Heart left ventricle (tissue), 13 donors: ENCODE results near the gene RPTOR.

Experiments
- POLR2A ChIP-seq, 2 donors: fragments of 450-650 bp; IDR thresholded peaks; one replicate each; pipeline ENCODE4 v1.6.1; 2017; ENCODE audit warnings: antibody characterized with exemption in 2 of 2, mild to moderate bottlenecking in 2 of 2, moderate library complexity in 2 of 2
- TF ChIP-seq, protein P1 (sequence below), 12 donors: fragments of 200-600 bp; sonication (generic) in 4 of 12; IDR thresholded peaks; one replicate each; pipeline versions ENCODE4 v1.5.0 to v1.8.0; 2018 to 2022; ENCODE audit warnings: antibody characterized with exemption in 12 of 12, mild to moderate bottlenecking in 5 of 12
- donor health status: ischemic (EF 13 %, LVEDD 7.1; RV severe dilation, severe dysfunction).
- donor health status: DM: no; HTN: yes; CAD: no.
- donor health status: DM: no; HTN: no; CAD: no.
- donor health status: ischemic (EF 25% LVEDD 6.9; RV normal size, moderate dysfunction).
- donor health status: ischemic (EF 25% LVEDD 5.7; RV mildly dilated, moderate dysfunction).
- donor health status: ischemic (EF 35%, LVEDD 5.7; RV mildly dilated, moderate dysfunction).
- donor health status: nonischemic (EF 11% LVEDD 7.7; RV severe dilation, severe dysfunction).
- donor health status: DM: yes; HTN: yes; CAD: no.
- donor health status: PGD.
- donor health status: ischemic (EF 29% LVEDD 5.4; RV normal size, mild dysfunction).
- donor health status: nonischemic (EF 23%, LVEDD 6.1; RV moderate dilation, normal function).

DNA sequence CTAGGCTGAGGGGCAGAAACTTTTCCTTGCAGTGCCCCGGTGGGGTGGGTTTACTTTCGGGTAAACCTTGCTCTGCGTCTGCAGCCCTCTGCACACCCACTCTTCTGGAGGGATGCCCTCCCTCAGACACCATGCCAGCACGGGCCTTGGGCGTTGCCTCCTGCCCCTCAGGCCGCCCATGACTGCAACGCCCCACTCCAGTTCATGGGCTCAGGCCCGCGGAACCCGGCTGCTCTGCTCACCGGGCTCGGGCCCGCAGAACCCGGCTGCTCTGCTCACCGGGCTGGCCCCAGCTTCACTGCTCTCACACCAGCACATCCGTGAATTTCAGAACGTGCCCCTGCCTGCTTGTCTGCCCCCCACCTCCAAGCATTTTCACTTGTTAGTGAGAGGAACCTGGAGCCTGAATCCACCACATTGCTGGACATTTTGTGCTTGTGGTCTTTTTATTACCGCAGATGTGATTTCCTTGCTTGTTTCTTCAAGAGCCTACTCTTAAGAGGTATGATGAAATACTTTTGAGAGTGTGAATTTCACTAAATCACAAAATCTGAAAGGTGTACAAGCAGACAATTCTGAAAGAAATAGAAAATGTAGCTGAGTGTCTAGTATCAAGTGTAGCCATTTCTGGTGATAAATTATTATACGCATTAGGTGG is 130.9 kb downstream of the RPTOR start:
- TF ChIP-seq, protein P1, sequence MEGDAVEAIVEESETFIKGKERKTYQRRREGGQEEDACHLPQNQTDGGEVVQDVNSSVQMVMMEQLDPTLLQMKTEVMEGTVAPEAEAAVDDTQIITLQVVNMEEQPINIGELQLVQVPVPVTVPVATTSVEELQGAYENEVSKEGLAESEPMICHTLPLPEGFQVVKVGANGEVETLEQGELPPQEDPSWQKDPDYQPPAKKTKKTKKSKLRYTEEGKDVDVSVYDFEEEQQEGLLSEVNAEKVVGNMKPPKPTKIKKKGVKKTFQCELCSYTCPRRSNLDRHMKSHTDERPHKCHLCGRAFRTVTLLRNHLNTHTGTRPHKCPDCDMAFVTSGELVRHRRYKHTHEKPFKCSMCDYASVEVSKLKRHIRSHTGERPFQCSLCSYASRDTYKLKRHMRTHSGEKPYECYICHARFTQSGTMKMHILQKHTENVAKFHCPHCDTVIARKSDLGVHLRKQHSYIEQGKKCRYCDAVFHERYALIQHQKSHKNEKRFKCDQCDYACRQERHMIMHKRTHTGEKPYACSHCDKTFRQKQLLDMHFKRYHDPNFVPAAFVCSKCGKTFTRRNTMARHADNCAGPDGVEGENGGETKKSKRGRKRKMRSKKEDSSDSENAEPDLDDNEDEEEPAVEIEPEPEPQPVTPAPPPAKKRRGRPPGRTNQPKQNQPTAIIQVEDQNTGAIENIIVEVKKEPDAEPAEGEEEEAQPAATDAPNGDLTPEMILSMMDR (IDR thresholded peaks at IDR 0.05): no peak
- no peak for TF ChIP-seq POLR2A (IDR thresholded peaks at IDR 0.05)
